Measurements from ENCODE around the gene ADAM11.

- no peak for TF ChIP-seq CTCF (IDR thresholded peaks at IDR 0.05)
- no peak for TF ChIP-seq POLR2AphosphoS5 (IDR thresholded peaks at IDR 0.05)
- no peak for TF ChIP-seq EP300 (IDR thresholded peaks at IDR 0.05)
Measured at GRCh38 chr17:44768505-44769142, 9.8 kb downstream of the ADAM11 start.

Data from esophagus muscularis mucosa (tissue), 4 donors.